ENCODE measurements around the gene GPAT2. TPM values are rescaled to one million over a fixed set of nuclear protein-coding genes. Genes with fewer than 3 reads are reported as not detected.
"Not testable (repeated sequence)": the region's sequence is repeated elsewhere in the genome, so short reads cannot be mapped to it uniquely, and the experiment has no call there.

The GPAT2 gene
- total and polyA plus RNA-seq, 2 of the 13 experiments (the other 11 are each of a cell fraction or from before 2014, with no cell fraction given), result not detected

DNA sequence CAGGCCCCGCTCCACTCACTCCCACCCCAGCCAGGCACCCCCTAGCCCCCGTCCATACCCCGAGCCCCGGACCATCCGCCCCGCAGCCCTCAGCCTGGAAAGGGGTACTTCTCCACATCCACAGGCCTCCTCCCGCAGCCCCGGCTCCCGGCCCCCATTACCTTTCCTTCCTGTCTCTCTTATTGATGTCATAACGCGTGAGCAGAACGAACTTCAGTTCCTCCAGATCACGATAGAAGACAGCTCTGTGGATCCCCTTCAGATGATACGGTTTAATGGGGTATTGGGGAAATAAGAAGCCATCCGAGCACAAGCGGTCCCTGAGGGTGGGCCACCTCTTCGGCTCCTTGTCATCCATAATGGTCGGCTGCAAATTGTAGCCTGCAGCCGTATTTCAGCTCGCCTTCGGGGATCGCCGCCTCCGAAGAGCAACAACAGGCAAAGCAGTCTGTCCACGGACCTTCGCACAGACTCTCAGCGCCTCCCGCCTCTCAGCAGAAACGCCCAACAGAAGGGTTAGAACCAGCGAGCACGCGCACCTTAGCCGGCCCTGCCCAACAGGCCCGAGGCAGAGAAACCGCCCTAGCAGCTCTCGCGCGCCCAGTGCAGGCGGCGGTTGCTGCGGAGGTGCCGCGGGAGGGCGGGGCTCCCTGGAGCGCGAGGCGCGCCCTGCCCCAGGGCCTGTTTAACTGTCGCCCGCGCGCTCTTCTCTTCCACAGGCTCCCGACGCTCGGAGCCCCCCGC is 43.2 kb downstream of the GPAT2 start, which contains the start of gene ANKRD36C (continued):
- TF ChIP-seq, protein P1, sequence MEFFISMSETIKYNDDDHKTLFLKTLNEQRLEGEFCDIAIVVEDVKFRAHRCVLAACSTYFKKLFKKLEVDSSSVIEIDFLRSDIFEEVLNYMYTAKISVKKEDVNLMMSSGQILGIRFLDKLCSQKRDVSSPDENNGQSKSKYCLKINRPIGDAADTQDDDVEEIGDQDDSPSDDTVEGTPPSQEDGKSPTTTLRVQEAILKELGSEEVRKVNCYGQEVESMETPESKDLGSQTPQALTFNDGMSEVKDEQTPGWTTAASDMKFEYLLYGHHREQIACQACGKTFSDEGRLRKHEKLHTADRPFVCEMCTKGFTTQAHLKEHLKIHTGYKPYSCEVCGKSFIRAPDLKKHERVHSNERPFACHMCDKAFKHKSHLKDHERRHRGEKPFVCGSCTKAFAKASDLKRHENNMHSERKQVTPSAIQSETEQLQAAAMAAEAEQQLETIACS (CRISPR knock-in tag; IDR thresholded peaks at IDR 0.05), result peak; percentile 72
- TF ChIP-seq ZNF619 (CRISPR knock-in tag; IDR thresholded peaks at IDR 0.05), result 0 out of 2 replicates have a peak, but pooled peaks have one; percentile 21
- 0 out of 2 replicates have a peak, but pooled peaks have one; percentile 10 for TF ChIP-seq GATAD1 (CRISPR knock-in tag; IDR thresholded peaks at IDR 0.05)
- 0 out of 2 replicates have a peak, but pooled peaks have one; percentile 22 for TF ChIP-seq ZNF160 (CRISPR knock-in tag; IDR thresholded peaks at IDR 0.05)
- TF ChIP-seq, protein P2, sequence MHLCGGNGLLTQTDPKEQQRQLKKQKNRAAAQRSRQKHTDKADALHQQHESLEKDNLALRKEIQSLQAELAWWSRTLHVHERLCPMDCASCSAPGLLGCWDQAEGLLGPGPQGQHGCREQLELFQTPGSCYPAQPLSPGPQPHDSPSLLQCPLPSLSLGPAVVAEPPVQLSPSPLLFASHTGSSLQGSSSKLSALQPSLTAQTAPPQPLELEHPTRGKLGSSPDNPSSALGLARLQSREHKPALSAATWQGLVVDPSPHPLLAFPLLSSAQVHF (CRISPR knock-in tag; IDR thresholded peaks at IDR 0.05), result 0 out of 2 replicates have a peak, but pooled peaks have one; percentile 45
- not testable (repeated sequence) for TF ChIP-seq MAZ (IDR thresholded peaks at IDR 0.05; ENCODE audit: borderline replicate concordance, low read depth, low read length)
- TF ChIP-seq MAZ (CRISPR knock-in tag; IDR thresholded peaks at IDR 0.05; ENCODE audit: low read depth), result 0 out of 2 replicates have a peak, but pooled peaks have one; percentile 44
- TF ChIP-seq ZFY (CRISPR knock-in tag; IDR thresholded peaks at IDR 0.05), result peak; percentile 63
- 0 out of 2 replicates have a peak, but pooled peaks have one; percentile 51 for TF ChIP-seq NKX3-1 (CRISPR knock-in tag; IDR thresholded peaks at IDR 0.05)
- 0 out of 2 replicates have a peak, but pooled peaks have one; percentile 13 for TF ChIP-seq ZNF230 (CRISPR knock-in tag; IDR thresholded peaks at IDR 0.05)
- TF ChIP-seq, protein P3, sequence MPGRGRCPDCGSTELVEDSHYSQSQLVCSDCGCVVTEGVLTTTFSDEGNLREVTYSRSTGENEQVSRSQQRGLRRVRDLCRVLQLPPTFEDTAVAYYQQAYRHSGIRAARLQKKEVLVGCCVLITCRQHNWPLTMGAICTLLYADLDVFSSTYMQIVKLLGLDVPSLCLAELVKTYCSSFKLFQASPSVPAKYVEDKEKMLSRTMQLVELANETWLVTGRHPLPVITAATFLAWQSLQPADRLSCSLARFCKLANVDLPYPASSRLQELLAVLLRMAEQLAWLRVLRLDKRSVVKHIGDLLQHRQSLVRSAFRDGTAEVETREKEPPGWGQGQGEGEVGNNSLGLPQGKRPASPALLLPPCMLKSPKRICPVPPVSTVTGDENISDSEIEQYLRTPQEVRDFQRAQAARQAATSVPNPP (CRISPR knock-in tag; IDR thresholded peaks at IDR 0.05), result 0 out of 2 replicates have a peak, but pooled peaks have one; percentile 50
- peak; percentile 54; the same call in 1 of the 2 replicates for TF ChIP-seq MXD4 (CRISPR knock-in tag; IDR thresholded peaks at IDR 0.05)
- TF ChIP-seq ZNF33B (CRISPR knock-in tag; IDR thresholded peaks at IDR 0.05), result peak; percentile 61; the same call in 1 of the 2 replicates
- TF ChIP-seq ZNF431 (CRISPR knock-in tag; IDR thresholded peaks at IDR 0.05; ENCODE audit: borderline replicate concordance, low read depth), result 0 out of 2 replicates have a peak, but pooled peaks have one; percentile 27
- TF ChIP-seq SNAPC2 (CRISPR knock-in tag; IDR thresholded peaks at IDR 0.05), result 0 out of 2 replicates have a peak, but pooled peaks have one; percentile 24
- TF ChIP-seq BORCS8-MEF2B (CRISPR knock-in tag; IDR thresholded peaks at IDR 0.05), result peak; percentile 78; the same call in 1 of the 2 replicates
- TF ChIP-seq ZNF605 (CRISPR knock-in tag; IDR thresholded peaks at IDR 0.05), result peak; percentile 70; the same call in 1 of the 2 replicates
- TF ChIP-seq PHF20 (CRISPR knock-in tag; IDR thresholded peaks at IDR 0.05), result peak; percentile 12; the same call in 1 of the 2 replicates
- 0 out of 2 replicates have a peak, but pooled peaks have one; percentile 13 for TF ChIP-seq SNAI1 (CRISPR knock-in tag; IDR thresholded peaks at IDR 0.05; ENCODE audit: borderline replicate concordance)
- TF ChIP-seq HOXA3 (CRISPR knock-in tag; IDR thresholded peaks at IDR 0.05), result peak; percentile 56; the same call in 1 of the 2 replicates
- peak; percentile 42; the same call in 1 of the 2 replicates for TF ChIP-seq SAP130 (CRISPR knock-in tag; IDR thresholded peaks at IDR 0.05; ENCODE audit: low read depth)
- TF ChIP-seq, protein P4, sequence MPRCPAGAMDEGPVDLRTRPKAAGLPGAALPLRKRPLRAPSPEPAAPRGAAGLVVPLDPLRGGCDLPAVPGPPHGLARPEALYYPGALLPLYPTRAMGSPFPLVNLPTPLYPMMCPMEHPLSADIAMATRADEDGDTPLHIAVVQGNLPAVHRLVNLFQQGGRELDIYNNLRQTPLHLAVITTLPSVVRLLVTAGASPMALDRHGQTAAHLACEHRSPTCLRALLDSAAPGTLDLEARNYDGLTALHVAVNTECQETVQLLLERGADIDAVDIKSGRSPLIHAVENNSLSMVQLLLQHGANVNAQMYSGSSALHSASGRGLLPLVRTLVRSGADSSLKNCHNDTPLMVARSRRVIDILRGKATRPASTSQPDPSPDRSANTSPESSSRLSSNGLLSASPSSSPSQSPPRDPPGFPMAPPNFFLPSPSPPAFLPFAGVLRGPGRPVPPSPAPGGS (CRISPR knock-in tag; IDR thresholded peaks at IDR 0.05), result peak; percentile 89; the same call in 1 of the 2 replicates
- peak; percentile 78 for TF ChIP-seq SALL1 (CRISPR knock-in tag; IDR thresholded peaks at IDR 0.05)
- 0 out of 2 replicates have a peak, but pooled peaks have one; percentile 41 for TF ChIP-seq ZSCAN25 (CRISPR knock-in tag; IDR thresholded peaks at IDR 0.05)
- TF ChIP-seq ARNT2 (CRISPR knock-in tag; IDR thresholded peaks at IDR 0.05; ENCODE audit: low read depth), result peak; percentile 62; the same call in 1 of the 2 replicates
- peak; percentile 84 for TF ChIP-seq ZFX (CRISPR knock-in tag; IDR thresholded peaks at IDR 0.05; ENCODE audit: low read depth)

All from HepG2 (cell line).